Measurements from ENCODE around the gene SLC19A1.

SLC19A1 gene

GRCh38 chr21:45544449-45545235 is 2.4 kb upstream of the SLC19A1 start:
- no peak for DNase-seq

GRCh38 chr21:45543710-45544448 is 1.6 kb upstream of the SLC19A1 start:
- no peak for DNase-seq

- DNase-seq, result no peak
These were observed 1.1 kb upstream of the SLC19A1 start for GRCh38 chr21:45543371-45543709.

- no peak for DNase-seq
These were observed 579 bp upstream of the SLC19A1 start for GRCh38 chr21:45542667-45543370.

GRCh38 chr21:45541221-45542039 is 810 bp downstream of the SLC19A1 start:
- DNase-seq, result peak; percentile 43

- DNase-seq, result no peak
These were observed 1.7 kb downstream of the SLC19A1 start for GRCh38 chr21:45540601-45540970.

- no peak for DNase-seq
These were observed 2.2 kb downstream of the SLC19A1 start for GRCh38 chr21:45539796-45540600.

GRCh38 chr21:45539046-45539795 is 3.0 kb downstream of the SLC19A1 start:
- DNase-seq, result no peak

GRCh38 chr21:45538381-45539045 is 3.7 kb downstream of the SLC19A1 start:
- no peak for DNase-seq

- DNase-seq, result no peak
These were observed 4.4 kb downstream of the SLC19A1 start for GRCh38 chr21:45537746-45538291.

- DNase-seq, result no peak
These were observed 5.0 kb downstream of the SLC19A1 start for GRCh38 chr21:45537111-45537745.

GRCh38 chr21:45536301-45537081 is 5.7 kb downstream of the SLC19A1 start:
- no peak for DNase-seq

- no peak for DNase-seq
These were observed 6.7 kb downstream of the SLC19A1 start for GRCh38 chr21:45535341-45536081.

GRCh38 chr21:45534636-45535331 is 7.5 kb downstream of the SLC19A1 start:
- DNase-seq, result no peak

GRCh38 chr21:45533846-45534635 is 8.2 kb downstream of the SLC19A1 start:
- DNase-seq, result no peak

- no peak for DNase-seq
These were observed 8.8 kb downstream of the SLC19A1 start for GRCh38 chr21:45533361-45533845.

All from fibroblast of skin of scalp (primary cell).